ENCODE results near the gene ADAM23.

The ADAM23 gene

DNA sequence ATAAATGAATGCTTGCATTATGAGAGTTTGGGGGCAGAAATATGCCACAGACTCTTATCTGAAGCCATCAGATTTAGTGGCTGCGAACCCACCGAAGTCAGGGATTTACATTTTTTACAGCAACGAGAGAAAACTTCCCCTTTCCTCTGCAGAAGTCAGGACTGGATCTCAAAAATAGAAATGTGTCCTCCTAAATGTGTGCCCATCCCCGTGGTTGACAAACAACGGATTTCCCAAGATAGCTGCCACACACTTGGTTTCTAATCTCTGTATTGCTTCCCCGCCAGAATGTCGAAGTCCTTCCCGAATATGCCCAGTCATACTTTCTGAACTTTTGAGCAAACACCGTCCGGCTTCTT, 879 bp upstream of the ADAM23 start:
- no peak for DNase-seq (ENCODE audit: low read depth in 2 of 2)

DNA sequence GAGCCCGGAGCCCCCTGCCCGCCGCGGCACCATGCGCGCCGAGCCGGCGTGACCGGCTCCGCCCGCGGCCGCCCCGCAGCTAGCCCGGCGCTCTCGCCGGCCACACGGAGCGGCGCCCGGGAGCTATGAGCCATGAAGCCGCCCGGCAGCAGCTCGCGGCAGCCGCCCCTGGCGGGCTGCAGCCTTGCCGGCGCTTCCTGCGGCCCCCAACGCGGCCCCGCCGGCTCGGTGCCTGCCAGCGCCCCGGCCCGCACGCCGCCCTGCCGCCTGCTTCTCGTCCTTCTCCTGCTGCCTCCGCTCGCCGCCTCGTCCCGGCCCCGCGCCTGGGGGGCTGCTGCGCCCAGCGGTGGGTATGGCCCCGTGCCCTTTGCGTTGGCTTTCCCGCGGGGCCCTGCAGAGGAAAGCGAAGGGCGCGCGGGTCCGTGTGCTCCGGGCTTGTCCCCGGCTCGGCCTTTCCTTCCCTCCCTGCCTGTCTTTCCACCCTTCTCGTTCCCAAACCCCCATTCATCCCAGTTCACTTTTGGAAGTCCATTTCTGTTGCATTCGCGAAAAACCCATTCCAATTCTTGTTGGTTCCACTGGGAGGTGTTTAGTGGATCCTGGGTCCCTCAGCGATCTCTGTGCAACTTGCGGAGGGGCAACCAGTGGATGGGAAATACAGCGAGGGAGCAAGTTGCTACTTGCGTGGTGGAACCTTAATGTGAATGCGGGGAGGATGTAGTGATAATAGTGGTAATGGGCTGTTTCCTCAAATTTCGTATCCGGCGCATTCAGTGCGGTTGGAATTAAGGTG, 599 bp downstream of the ADAM23 start:
- DNase-seq (ENCODE audit: low read depth in 2 of 2), result no peak

DNA sequence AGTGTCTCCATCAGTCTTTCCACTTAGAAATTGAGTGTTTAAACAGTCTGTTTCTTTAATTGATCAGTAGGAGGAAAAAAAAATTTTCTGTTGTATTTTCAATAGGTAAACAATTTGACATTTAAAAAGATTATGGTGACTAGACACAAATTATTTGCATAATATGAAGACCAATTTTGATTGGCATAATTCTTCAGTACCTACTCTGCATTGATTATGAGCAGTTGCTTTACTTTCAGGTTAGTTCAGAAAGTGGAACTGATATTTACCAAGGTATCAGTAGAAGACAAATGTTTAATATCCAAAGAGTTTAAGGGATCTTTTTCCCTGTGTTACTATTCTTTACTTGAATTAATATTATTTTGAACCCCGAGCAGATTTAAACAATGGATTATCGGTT, 2.6 kb downstream of the ADAM23 start:
- no peak for DNase-seq (ENCODE audit: low read depth in 2 of 2)

DNA sequence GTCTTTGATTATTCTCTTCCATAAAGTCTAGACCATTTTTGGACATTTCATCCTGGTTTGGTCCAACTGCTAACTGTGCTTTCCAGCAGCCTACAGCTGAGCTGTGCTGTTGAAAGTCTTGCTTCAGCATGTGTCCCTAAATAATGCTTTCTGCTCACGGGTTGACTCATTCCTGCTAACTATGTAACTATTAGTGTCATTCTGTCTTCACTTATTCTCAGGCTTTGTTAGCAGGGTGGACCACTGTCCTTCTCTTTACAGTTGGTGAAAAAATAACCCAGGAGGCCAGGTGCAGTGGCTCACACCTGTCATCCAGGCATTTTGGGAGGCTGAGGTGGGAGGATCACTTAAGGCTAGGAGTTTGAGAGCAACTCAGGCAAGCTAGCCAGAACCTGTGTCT, 8.9 kb downstream of the ADAM23 start:
- DNase-seq (ENCODE audit: low read depth in 2 of 2), result no peak

DNA sequence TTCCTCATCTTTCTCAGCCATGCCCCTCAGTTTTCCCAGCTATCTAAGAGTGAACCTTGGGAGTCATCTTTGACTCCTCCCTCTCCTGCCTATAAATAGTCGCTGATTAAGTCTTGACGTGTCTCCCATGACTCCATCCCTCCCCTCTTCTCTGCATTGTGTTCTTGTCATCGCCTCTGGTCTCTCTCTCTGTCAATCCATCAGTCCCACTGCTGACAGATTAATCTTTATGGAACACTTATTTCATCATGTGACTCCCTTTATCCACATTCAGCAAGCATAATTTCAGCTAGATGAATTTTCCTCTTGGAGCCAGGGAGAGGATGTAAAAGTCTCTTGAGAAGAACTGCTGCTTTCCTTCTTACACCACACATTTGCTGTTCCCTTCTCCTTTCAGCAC, 9.4 kb downstream of the ADAM23 start:
- DNase-seq (ENCODE audit: low read depth in 2 of 2), result no peak

DNA sequence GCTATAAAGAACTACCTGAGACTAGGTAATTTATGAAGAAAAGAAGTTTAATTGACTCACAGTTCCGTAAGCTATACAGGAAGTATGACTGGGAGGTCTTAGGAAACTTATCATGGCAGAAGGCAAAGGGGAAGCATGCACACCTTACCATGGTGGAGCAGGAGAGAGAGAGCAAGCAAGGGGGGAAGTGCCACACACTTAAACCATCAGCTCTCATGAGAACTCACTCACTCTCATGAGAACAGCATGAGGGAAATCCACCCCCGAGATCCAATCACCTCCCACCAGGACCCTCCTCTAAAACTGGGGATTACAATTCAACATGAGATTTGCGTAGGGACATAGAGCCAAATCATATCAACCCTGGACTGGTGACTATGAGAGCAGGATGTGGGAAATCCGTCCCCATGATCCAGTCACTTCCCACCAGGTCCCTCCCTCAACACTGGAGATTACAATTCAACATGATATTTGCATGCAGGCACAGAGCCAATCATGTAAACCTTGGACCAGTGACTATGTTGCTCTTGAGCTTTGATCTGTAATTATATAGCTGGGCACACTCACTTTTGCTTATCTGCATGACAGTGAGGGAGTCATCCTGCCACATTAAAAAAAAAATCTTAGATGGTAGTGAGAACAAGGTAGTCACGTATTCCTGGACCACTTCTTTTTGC, 12.9 kb downstream of the ADAM23 start:
- no peak for DNase-seq (ENCODE audit: low read depth in 2 of 2)

DNA sequence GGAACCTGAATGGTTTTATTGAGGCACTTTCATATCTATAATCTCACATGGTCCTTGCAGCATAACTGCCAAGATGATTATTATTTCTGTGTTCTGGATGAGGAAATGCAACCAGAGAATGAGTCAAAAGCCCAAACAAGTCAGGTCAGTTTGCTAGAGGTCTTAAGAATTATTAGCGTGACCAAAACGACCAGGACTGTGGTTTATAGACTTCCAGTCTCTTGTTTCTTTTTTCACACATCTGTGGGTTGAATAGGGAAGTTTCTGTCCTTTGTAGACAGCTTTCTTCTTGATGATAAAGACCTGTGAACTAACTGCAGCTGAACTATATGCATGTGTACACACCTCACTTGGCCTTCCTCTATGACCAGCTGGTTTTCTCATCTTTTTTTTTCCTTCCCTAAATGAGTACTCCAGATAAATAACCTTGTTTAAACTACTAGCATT, 13.9 kb downstream of the ADAM23 start:
- no peak for DNase-seq (ENCODE audit: low read depth in 2 of 2)

DNA sequence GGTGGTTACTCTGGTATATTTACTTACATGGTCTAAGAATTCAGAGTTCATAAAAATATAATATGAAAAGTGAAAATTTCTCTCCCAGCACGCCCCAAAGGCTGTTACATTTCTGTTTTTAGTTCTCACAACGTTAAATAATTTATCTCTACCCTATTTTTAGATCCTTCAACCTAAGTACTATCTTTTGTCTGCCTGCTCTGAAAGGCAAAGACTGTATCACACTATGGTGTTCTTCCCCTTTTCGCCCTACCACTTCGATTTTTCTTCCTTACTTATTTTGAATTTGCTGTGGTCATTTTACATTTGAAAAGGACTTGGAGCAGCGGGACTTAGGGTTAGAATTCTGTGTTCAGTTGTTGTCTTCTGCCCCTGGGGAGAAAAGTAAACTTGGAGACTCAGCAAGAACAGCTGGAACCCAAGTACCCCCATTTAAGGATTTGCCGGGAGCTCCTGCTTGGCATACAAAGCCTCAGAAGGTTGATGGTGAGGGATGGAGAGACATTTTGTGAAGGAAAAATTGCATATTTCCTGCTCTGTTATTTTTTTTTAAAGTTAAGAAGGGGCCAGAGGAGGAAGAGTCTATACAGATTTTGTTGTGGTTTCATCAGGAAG, 19.0 kb downstream of the ADAM23 start:
- no peak for DNase-seq (ENCODE audit: low read depth in 2 of 2)

DNA sequence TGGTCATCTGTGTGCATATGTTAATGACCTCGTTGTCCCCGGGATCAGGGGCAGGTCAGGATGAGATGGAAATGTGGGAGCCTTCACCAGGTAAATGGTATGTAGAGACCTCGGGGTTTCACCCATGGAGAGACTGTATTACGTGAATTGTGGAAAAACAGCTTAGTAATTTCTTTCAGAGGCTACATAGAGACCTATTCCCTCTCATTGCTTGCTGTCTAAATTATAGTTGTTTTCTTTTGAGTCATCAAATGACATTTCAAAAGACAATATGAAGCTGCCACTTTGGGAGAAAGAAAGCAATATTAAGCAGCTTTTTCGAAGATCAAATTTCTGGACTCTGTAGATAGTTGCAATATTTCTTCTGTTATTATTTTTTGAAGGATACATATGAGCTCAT, 20.4 kb downstream of the ADAM23 start:
- DNase-seq (ENCODE audit: low read depth in 2 of 2), result no peak

DNA sequence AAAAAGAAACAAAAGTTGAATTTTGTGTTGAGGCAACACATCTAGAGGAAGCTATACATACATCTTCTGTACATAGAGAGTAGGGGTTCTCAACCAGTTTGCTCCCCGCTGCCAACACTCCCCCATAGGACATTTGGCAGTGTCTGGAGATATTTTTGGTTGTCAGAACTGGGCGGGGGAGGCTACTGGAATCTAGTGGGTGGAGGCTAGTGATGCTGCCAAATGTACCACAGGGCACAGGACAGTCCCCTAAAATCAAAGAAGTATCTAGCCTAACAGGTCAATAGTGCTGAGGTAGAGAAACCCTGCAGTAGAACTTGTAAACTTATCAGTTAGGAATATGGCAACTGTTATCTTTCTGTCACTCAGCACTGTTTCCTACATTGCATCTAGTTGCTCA, 21.3 kb downstream of the ADAM23 start:
- no peak for DNase-seq (ENCODE audit: low read depth in 2 of 2)

DNA sequence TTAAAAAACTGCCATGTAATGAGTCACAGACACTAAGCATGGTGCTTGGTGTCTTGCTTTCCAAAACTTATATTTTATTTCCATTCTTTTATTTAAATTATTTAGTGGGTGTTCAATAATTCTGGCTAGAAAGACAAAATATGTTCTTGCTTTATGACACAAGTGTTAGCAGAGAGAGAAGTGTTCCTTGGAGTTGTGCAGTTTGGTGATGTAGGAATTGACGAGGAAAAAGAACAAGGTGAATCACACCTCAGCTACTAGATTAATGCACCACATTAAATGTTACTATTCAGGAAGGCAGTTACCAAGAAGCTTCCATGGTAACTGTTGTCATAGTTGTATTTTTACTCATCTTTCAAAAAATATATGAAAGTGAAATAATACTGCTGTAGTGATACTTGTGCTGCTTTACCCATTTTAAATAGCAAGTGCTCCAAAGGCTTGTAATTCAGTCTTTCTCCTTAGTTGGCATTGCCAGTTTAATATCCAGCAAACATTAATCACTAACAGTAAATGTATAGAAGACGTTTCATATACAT, 28.3 kb downstream of the ADAM23 start:
- DNase-seq (ENCODE audit: low read depth in 2 of 2), result no peak

DNA sequence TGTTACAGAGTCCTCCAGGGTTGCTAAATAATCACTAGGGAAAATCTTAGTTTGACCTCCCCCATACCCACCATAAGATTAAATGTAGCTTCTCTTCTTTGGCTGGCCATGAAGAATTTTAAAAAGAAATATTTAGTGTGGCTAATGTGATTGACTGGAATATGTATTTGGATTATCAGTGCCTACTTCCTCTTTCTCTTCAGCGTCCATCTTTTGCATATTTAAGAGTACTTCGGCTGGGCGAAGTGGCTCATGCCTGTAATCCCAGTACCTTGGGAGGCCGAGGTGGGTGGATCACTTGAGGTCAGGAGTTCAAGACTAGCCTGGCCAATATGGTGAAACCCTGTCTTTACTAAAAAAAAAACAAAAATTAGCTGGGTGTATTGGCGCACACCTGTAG, 28.8 kb downstream of the ADAM23 start:
- no peak for DNase-seq (ENCODE audit: low read depth in 2 of 2)

DNA sequence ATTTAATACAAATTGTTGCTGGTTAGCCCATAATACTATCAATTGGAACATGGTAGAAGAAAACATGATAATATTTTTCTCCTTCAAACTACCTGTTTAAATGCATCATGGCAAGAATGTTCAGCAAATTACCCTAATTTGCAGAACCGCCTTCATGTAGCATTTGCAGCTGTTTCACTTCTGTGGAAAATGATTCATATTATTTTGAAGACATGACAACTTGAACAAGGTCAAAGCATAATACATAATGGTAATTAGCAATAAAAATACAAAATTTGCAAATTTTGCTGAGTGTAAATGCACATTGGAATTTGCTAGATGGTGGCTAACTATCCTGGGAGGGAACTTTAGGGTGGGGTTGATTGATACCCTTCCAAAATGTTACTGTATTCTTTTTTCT, 30.8 kb downstream of the ADAM23 start:
- DNase-seq (ENCODE audit: low read depth in 2 of 2), result no peak

DNA sequence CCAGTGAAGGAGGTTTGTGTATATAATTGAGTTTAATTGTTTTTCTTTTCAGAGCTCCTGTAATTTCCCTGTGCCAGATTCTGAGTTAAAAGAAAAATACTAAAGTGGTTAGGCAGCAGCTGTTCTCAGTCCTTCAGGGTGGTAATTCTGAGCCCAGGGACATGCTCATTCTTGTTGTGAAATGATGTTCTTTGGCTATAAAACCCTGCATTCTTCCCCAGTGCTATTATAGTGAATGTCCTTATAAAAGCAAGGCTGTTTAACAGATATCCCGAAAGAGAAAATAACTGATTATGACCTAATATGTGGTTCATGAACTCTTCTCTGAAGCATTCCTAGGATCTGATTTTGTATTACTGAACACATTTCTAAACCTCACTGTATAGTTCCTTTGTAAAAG, 34.0 kb downstream of the ADAM23 start:
- no peak for DNase-seq (ENCODE audit: low read depth in 2 of 2)

DNA sequence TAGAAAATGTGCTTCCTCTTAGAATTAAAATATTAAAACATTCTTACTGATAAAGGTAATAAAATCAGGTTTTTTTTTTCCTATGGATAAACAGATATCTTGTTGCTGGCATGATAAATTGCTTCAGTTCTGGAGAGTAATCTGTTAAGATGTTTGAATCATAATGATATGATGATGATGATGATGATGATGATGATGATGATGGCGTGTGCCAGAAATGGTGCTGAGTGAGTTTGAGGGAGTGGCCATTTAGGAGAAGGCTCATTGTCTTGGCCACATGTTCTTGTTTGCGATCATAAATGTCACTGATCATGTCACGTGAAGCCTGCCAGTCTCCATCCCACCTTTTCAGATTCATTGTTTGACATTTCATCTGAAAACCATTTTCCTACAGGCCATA, 35.0 kb downstream of the ADAM23 start:
- DNase-seq (ENCODE audit: low read depth in 2 of 2), result no peak

DNA sequence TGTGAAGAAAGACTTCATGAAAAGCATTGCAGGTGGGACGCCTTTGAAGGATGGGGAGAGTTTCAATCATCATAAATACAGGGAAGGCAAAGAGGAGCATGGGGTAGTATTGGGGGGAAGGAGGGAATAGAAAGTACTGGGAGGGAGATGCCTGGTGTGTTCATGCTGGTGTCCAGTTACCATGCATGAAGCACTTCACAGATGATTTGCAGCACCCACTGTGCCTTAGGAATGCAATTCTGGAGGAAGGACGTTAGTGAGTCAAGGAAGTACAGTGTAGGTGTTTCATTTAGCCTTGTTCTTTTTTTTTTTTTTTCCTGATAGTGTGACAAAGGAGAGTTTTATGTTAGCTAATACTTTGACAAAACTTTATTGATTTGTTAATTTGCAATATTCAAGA, 36.8 kb downstream of the ADAM23 start:
- DNase-seq (ENCODE audit: low read depth in 2 of 2), result no peak

DNA sequence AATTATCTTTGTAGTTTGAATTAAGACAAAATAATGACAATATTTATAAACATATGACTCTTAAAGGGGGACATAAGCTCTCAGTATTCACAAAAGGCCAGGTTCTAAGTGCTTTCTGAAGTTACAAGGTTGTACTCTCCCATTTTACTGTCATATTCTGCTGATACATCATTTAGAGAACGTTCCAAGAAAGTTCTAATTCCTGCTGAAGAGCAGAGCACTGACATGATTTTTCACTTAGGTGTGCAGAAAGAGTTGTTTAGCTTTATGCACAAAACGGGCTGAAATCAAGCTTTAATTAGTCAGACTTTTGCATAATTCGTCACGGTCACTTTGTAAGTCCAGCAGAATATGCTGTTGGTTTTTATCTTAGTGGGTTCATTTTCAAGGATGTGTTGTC, 37.3 kb downstream of the ADAM23 start:
- DNase-seq (ENCODE audit: low read depth in 2 of 2), result no peak

DNA sequence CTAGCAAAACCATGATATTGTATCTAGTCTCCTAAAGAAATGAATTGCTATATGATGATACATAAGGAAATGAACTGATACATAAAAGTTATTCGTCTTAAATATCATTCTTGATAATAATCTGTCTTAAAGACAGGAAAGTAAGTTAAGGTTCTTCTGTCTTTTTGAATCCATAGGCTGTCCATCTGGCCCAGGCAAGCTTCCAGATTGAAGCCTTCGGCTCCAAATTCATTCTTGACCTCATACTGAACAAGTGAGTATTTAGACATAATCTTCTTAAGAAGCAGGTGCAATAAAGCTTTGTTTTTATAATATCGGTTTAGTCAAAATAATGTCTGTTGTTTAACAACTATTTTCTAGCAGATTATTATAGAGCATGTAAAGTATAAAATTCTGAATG, 37.7 kb downstream of the ADAM23 start:
- no peak for DNase-seq (ENCODE audit: low read depth in 2 of 2)

DNA sequence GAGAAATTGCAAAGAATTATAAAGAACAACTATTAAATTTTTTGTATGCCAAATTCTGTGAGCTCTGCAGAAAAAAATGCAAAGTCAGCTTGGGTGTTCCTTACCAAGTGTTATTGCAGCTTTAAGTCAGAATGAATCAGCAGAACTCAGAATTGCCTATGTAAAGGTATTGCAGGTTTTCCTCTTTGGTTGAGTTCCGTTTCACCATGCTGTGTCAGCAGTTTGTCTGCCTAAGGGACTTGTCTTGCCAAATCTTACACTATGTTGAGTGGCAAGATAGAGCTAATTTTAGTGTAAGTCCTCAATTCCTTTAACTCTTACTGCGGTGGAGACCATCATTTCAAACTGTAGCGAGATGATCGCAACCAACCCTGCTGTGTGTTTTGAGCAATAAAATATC, 38.8 kb downstream of the ADAM23 start:
- DNase-seq (ENCODE audit: low read depth in 2 of 2), result no peak

DNA sequence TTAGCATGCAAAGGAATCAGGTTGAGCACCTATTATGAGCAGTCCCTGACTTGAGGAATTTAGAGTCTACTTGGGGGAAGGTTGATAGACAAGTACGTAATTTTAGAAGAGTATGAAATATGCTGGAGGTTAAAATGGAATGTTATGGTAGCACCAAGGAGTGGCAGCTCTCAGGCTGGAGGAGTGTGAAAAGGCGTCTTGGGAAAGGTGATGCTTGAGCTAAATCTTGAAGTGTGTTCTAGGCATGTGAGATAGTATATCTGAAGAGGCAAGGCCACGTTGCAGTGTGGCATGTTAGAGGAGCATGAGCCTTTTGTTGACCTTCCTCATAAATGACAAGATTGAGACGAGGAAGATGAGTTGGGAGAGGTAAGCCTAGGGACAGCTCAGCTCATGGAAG, 39.3 kb downstream of the ADAM23 start:
- DNase-seq (ENCODE audit: low read depth in 2 of 2), result no peak

DNA sequence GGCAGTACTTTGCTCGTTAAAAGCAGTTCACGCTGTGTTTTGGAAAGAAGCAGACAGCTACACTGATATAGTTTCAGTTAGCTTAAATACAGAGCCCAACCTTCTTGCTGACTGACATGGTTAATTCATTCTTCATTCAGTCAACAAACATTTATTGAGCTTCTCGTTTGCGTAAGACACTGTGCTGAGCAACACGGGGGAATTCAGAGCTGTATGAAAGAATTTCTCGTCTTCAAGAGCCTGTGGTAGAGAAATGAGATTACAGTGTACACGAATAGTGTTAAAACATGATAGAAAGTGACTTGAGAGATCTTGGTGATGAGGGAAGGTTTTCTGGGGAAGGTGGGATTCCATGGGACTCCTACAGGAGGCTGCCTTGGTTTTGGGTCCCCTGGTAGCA, 44.7 kb downstream of the ADAM23 start:
- no peak for DNase-seq (ENCODE audit: low read depth in 2 of 2)

DNA sequence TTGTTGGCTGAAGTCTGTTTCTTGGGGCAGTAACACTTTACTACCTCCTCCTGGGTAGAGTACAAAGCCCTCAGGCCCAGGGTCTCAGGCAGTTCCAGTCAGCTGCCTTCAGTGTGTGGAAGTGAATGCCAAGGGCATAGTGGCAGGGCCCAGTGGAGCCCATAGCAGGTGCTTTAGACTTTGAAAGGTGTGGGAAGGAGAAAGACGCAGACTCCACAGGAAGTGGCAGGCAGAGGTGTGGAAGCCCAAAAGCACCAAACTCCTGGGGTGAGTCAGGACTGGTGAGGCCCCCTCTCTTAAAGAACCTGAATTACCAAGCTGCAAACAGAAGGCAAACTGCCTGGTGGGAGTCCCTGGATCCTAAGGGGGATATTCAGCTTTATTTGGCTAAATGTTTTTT, 45.3 kb downstream of the ADAM23 start:
- DNase-seq (ENCODE audit: low read depth in 2 of 2), result peak in 1 of 2 donors; percentile 3

DNA sequence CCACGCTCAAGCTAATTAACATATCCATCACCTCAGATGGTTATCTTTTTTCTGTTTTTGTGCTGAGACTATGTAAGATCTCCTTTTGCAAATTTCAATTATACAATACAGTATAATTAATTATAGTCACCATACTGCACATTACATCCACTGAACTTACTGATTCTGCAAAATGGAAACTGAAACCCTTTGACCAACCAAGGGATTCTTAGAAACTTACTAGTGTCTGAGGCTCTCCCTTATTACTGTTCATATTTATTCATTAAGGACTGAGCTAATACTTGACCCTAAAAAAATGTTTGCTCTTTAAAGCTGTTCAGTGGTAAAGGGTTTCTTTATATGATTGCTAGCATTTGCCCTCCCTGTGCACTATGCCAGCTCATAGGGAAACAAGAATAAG, 50.7 kb downstream of the ADAM23 start:
- DNase-seq (ENCODE audit: low read depth in 2 of 2), result no peak

Measured in stimulated activated CD8-positive, alpha-beta memory T cell treated with anti-CD3 and anti-CD28 coated beads, Interleukin-15, amount 100 ng/mL, for 48 hours (primary cell).